ENCODE data around the gene ARNT2. TPM values are rescaled to one million over a fixed set of nuclear protein-coding genes. Genes with fewer than 3 reads are reported as not detected.

Gene ARNT2
- total RNA-seq, 1 experiment from 2014 or later: 7.0 TPM

DNA sequence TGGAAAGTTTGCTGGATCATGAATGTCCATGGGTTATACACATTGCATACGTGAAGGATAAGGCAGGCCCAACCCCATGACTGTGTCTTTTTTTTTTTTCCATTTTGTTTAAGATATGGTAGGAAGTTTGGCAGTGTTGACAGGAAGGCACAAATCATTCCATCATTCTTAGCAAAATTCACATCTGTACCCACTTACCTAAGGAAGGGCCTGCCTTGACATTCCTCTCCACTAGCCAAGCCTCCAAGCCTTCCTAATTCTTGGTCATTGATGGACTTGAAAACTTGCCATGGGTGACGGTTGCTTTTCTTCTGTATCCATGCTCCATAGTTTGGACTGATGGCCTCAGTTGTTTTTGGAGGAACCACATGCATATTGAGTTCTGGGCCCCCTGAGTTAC, 54.4 kb downstream of the ARNT2 start:
- ChIA-PET POLR2A (no interaction called here), CTCF (interaction anchor here (1.6 to 5.9 kb wide), 4 partner anchors 16 to 321 kb away, joined by 4 to 47 read pairs (median 18); partner anchors contain the start of gene CEMIP)
- H3K4me3 Mint-ChIP-seq: no peak overlapping the region
- H3K9me3 Mint-ChIP-seq: no peaks in the 10 kb centered on the region
- H3K36me3 Mint-ChIP-seq: no peaks in the 10 kb centered on the region
- ATAC-seq (no peak), DNase-seq (ENCODE audit: low spot score) (no peak)
- H3K4me1 Mint-ChIP-seq: peaks cover 17% of the 10 kb centered on the region
- no peak overlapping the region for H3K27ac Mint-ChIP-seq
- no peaks in the 10 kb centered on the region for H3K27me3 Mint-ChIP-seq (ENCODE audit: low read depth)
- TF ChIP-seq GRHL2 (CRISPR knock-in tag; IDR thresholded peaks at IDR 0.05; ENCODE audit: insufficient replicate concordance, severe bottlenecking) (no peak), PRDM15 (CRISPR knock-in tag; IDR thresholded peaks at IDR 0.05) (no peak), ZNF219 (CRISPR knock-in tag; IDR thresholded peaks at IDR 0.05; ENCODE audit: borderline replicate concordance) (no peak), ZBTB43 (CRISPR knock-in tag; IDR thresholded peaks at IDR 0.05) (no peak), CREM (CRISPR knock-in tag; IDR thresholded peaks at IDR 0.05) (no peak), GABPB1 (CRISPR knock-in tag; IDR thresholded peaks at IDR 0.05) (no peak), CTCF (IDR thresholded peaks at IDR 0.05) (no peak), NR1H2 (CRISPR knock-in tag; IDR thresholded peaks at IDR 0.05) (no peak), ZNF512 (CRISPR knock-in tag; IDR thresholded peaks at IDR 0.05; ENCODE audit: borderline replicate concordance) (no peak), MYBL2 (CRISPR knock-in tag; IDR thresholded peaks at IDR 0.05) (no peak), CBFB (CRISPR knock-in tag; IDR thresholded peaks at IDR 0.05; ENCODE audit: low read depth) (no peak), NFYB (CRISPR knock-in tag; conservative IDR thresholded peaks at IDR 0.05; ENCODE audit: low read depth) (no peak), EMX1 (CRISPR knock-in tag; IDR thresholded peaks at IDR 0.05) (no peak)
- TF ChIP-seq, protein P1, sequence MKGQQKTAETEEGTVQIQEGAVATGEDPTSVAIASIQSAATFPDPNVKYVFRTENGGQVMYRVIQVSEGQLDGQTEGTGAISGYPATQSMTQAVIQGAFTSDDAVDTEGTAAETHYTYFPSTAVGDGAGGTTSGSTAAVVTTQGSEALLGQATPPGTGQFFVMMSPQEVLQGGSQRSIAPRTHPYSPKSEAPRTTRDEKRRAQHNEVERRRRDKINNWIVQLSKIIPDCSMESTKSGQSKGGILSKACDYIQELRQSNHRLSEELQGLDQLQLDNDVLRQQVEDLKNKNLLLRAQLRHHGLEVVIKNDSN (CRISPR knock-in tag; IDR thresholded peaks at IDR 0.05): no peak
- TF ChIP-seq, protein P2, sequence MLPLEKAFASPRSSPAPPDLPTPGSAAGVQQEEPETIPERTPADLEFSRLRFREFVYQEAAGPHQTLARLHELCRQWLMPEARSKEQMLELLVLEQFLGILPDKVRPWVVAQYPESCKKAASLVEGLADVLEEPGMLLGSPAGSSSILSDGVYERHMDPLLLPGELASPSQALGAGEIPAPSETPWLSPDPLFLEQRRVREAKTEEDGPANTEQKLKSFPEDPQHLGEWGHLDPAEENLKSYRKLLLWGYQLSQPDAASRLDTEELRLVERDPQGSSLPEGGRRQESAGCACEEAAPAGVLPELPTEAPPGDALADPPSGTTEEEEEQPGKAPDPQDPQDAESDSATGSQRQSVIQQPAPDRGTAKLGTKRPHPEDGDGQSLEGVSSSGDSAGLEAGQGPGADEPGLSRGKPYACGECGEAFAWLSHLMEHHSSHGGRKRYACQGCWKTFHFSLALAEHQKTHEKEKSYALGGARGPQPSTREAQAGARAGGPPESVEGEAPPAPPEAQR (CRISPR knock-in tag; IDR thresholded peaks at IDR 0.05): no peak
- TF ChIP-seq, protein P3, sequence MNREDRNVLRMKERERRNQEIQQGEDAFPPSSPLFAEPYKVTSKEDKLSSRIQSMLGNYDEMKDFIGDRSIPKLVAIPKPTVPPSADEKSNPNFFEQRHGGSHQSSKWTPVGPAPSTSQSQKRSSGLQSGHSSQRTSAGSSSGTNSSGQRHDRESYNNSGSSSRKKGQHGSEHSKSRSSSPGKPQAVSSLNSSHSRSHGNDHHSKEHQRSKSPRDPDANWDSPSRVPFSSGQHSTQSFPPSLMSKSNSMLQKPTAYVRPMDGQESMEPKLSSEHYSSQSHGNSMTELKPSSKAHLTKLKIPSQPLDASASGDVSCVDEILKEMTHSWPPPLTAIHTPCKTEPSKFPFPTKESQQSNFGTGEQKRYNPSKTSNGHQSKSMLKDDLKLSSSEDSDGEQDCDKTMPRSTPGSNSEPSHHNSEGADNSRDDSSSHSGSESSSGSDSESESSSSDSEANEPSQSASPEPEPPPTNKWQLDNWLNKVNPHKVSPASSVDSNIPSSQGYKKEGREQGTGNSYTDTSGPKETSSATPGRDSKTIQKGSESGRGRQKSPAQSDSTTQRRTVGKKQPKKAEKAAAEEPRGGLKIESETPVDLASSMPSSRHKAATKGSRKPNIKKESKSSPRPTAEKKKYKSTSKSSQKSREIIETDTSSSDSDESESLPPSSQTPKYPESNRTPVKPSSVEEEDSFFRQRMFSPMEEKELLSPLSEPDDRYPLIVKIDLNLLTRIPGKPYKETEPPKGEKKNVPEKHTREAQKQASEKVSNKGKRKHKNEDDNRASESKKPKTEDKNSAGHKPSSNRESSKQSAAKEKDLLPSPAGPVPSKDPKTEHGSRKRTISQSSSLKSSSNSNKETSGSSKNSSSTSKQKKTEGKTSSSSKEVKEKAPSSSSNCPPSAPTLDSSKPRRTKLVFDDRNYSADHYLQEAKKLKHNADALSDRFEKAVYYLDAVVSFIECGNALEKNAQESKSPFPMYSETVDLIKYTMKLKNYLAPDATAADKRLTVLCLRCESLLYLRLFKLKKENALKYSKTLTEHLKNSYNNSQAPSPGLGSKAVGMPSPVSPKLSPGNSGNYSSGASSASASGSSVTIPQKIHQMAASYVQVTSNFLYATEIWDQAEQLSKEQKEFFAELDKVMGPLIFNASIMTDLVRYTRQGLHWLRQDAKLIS (CRISPR knock-in tag; IDR thresholded peaks at IDR 0.05; ENCODE audit: borderline replicate concordance): no peak
